HCT116 (cell line): ENCODE results near the gene AP2A1.

Source experiments
- EZH2 ChIP-seq: fragments of 200-600 bp; sonication (generic); IDR thresholded peaks from 2 replicates; pipeline ENCODE4 v1.6.1; 2017; ENCODE audit warnings: antibody characterized with exemption, mixed run types
- EZH2phosphoT487 ChIP-seq: fragments of 200-600 bp; IDR thresholded peaks from 2 replicates; pipeline ENCODE4 v1.6.1; 2018; ENCODE audit warnings: antibody characterized with exemption, borderline replicate concordance
- POLR2AphosphoS5 ChIP-seq: IDR thresholded peaks from 2 replicates; pipeline ENCODE4 v1.6.1; 2011; ENCODE audit warnings: mild to moderate bottlenecking, low read depth, low read length, moderate library complexity
- TF ChIP-seq, protein P1 (sequence below), 3 experiments: fragments of 200-600 bp in 1 of 3; sonication (generic) in 1 of 3; IDR thresholded peaks in 2 of 3; conservative IDR thresholded peaks in 1 of 3; 2 replicates each; pipeline ENCODE4 v1.5.1; 2012 to 2017; ENCODE audit warnings: low read depth in 2 of 3, low read length in 2 of 3, antibody characterized with exemption in 1 of 3, borderline replicate concordance in 1 of 3, control low read depth in 1 of 3, mild to moderate bottlenecking in 1 of 3, mixed read lengths in 1 of 3, mixed run types in 1 of 3, moderate library complexity in 1 of 3; ENCODE audit not compliant: insufficient read depth in 1 of 3

DNA sequence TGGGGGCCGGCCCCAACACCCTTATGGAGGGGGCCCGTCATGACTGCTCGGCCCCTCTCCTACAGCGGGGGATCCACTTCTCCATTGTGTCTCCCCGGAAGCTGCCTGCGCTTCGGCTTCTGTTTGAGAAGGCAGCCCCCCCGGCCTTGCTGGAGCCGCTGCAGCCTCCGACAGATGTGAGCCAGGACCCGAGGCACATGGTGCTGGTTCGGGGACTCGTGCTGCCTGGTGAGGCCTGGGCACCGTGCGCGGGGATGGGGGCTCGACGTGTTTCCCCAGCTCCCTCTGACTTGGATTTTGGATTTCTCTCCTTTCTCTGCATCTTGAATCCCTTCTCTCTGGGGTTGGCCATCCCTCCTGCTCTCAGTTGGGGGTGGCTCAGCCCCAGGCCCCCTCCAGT is 62.9 kb downstream of the AP2A1 start:
- TF ChIP-seq, protein P1, sequence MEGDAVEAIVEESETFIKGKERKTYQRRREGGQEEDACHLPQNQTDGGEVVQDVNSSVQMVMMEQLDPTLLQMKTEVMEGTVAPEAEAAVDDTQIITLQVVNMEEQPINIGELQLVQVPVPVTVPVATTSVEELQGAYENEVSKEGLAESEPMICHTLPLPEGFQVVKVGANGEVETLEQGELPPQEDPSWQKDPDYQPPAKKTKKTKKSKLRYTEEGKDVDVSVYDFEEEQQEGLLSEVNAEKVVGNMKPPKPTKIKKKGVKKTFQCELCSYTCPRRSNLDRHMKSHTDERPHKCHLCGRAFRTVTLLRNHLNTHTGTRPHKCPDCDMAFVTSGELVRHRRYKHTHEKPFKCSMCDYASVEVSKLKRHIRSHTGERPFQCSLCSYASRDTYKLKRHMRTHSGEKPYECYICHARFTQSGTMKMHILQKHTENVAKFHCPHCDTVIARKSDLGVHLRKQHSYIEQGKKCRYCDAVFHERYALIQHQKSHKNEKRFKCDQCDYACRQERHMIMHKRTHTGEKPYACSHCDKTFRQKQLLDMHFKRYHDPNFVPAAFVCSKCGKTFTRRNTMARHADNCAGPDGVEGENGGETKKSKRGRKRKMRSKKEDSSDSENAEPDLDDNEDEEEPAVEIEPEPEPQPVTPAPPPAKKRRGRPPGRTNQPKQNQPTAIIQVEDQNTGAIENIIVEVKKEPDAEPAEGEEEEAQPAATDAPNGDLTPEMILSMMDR (IDR thresholded peaks at IDR 0.05 in 2 of 3, conservative IDR thresholded peaks at IDR 0.05 in 1 of 3; ENCODE audit: borderline replicate concordance in 1 of 3, insufficient read depth in 1 of 3, low read depth in 2 of 3, low read length in 2 of 3): no peak
- TF ChIP-seq EZH2phosphoT487 (no peak), POLR2AphosphoS5 (no peak), EZH2 (no peak)
